NCI-H226 (cell line): ENCODE results near the gene ATF6B.

Experiments used
- DNase-seq: peaks from one replicate; pipeline ENCODE4 v3.0.0-alpha.2; 2015

Gene ATF6B

DNA sequence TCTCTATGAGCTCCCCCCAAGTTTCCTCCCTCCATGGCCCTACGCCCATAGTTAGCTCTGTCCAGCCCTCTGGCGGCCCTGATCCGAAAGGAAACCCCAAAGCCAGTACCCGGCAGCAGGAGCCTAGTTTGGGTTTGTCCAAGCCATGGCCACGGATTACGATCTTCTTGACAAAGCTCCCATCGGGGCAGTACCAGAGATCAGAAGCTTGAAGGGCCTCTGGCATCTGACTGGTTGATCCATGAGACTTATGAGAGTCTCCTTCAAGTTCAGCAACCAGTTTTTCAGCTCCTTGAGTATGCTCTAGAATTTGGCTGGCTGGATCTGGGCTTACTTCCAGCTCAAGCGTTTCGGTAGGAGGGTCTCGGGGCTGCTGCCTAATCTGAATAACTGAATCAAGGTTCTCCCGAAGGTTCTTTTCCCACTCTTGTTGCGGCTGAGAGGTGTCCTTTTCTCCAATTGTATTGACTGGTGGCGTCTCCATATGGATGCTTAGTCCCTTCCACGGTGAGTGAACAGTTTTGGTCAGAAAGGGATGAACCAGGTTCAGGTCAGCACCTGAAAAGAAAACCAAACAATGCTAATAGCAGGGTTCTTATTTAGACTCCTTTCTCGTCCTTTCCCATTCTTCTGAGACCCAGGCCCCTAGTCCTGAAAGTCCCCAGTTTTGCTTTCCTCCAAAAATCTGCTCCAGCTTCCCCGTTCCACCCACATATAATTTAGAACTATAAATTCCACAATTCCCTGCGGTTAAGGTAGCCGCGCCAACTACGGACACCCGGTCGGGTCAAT lies 1.4 kb upstream of the ATF6B start:
- no peak for DNase-seq

DNA sequence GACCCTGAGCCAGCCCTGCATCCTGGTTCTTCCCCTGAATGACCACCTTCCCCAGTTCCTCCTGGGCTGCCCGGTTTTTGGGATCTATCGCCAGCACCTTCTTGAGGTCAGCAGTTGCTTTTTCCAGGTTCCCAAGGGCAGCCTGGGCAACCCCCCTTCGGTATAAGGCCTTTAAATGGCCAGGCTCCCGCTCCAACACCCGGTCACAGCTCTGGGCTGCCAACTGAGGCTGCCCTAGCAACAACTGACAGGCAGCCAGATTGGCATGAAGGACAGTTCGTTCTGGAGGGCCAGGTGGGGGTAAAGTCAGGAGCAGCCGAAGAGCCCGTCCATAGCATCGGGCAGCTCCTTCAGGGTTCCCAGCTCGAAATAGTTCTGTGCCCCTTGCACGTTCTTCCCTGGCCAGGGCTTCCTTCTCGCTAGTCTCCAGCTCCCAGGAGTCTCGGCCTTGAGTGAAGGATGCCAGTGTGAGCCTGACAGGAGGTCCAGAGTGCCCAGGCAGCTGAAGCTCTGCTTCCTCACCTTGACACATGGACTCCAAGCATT lies 778 bp upstream of the ATF6B start:
- DNase-seq = no peak

DNA sequence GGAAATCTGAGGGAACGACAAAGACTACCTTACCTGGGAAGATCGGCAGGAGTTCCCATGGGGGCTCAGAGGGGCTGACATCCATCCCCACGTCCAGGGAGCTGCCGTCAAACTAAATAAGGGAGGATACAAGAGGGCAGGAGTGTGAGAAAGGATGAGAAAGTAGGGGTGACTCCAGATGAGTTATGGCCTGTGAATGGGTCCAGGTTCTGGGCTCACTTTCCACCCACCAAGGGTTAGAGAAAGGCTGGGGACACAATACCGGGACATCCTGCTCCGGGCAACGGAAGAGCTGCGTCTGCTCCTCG lies 683 bp downstream of the ATF6B start:
- no peak for DNase-seq

DNA sequence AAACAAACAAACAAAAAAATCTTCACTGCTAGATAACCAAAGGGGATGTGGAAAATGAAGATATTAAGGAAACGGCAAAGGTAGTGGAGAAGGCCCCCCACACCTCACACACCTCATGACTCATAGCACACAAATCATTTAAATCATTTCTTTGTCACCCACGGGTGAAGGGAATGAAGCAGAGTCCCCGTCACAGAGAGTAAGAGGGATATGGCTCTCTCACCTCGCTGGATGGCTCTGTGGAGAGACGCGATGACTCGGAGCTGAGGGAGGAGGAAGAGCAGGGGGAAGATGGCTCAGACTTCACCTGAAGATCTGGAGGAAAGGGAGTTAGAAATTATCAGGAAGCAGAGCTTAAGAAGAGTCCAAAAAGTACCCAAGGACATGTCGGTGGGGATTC lies 1.2 kb downstream of the ATF6B start:
- DNase-seq = no peak

DNA sequence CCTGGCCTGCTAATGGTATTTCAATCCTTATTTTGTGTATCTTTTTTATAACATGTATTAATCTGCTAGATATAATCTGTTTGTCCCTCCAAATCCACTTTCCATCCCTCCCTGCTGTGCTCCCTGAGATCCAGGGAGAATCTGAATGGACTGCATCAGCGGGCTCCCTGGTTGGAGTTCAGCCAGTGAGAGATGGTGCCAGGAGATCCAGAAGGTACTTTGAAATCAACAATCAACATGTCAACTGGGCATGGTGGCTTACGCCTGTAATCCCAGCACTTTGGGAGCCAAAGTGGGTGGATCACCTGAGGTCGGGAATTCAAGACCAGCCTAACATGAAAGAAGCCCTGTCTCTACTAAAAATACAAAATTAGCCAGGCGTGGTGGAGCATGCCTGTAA lies 4.4 kb downstream of the ATF6B start:
- no peak for DNase-seq

DNA sequence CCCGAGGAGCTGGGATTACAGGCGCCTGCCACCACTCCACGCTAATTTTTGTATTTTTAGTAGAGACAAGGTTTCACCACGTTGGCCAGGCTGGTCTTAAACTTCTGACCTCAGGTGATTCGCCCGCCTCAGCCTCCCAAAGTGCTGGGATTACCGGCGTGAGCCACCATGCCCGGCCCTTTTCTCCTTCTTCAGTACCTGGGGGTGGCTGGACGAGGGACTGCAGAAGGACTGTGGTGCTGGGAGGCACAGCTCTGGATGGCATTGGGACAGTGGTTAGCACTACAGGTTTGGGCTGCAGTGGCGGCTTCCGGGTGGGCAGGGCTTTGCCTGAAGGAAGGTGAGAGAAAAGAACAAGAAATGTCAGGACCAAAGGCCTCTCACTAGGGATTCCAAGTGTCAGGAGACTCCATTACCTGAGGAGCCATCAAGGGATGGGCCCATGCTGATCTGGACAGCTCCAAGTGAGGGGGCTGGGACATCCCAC lies 7.4 kb downstream of the ATF6B start:
- no peak for DNase-seq

DNA sequence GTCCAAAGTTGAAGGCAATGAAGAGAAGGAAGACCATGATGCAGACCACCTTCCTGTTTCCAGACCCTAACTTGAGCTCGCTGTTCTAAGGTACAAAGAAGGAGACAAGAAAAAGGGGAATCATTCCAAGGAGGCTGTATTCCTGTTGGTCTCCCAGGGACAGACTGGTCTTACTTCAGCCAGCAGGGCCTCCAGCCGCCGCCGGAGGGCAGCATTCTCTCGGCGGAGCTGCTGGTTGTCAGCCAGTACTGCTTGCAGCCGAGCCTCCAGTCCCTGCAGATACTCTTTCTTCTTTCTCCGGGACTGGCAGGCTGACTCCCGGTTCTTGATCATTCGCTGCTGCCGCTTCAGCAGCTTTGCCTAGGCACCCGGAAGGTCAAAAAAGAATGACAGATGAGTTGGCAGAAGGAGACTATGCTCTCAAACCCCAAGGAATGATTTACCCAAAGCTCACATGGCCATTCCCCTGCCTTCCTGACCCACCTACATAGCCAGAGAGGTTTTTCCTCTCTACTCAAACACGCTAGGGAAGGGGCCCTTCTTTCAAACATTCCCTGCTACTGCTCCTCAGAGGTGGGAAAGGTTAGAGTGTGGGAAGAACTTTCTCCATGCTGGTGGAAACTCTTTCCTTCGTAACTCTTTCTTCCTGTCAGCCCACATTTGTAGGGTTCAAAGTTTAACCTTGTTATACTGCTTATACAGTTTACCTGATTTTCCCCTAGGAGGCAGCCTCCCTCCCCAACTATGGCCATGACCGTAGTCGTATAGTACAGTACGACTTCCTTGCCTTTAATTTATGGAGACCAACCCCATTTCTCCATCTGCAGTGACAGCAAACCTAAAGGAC lies 9.0 kb downstream of the ATF6B start:
- peak; percentile 76 for DNase-seq

DNA sequence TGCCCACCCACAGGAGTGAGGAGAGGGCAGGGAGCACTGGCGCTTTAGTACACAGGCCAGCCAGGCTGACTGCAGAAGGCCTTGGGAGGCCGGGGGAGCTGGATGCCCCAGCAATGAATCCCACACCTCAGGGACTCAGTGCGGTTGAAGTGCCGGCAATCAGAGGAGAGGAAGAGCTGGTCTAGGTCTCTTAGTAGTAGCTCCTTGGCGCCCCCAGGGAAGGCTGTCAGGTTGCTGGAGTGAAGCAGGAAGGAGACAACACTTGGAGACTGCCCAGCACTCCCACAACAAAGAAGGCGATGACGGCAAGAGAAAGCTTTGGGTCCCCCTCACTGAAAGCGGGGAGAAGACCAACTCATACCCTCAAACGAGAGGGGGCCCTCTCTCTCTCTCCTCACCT lies 10.6 kb downstream of the ATF6B start:
- DNase-seq = peak; percentile 69

DNA sequence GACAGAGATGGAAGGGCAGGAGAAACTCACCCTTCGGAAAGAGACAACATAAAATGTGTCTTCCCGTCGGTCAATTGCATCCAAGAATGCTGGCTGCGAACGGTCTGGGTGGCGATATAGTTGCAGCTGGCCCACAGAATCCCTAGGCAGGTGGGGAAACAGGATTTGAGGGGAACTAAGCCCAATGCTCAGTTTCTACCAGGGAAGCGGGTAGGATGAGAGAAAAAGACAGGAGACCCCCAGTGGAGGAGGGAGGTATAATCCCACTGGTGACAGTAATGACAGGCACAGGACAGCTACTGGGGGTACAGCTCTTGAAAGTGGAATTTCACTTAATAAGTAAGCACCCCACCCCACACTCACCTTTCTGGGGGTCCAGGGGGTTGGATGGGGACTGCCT lies 11.4 kb downstream of the ATF6B start:
- DNase-seq = no peak

DNA sequence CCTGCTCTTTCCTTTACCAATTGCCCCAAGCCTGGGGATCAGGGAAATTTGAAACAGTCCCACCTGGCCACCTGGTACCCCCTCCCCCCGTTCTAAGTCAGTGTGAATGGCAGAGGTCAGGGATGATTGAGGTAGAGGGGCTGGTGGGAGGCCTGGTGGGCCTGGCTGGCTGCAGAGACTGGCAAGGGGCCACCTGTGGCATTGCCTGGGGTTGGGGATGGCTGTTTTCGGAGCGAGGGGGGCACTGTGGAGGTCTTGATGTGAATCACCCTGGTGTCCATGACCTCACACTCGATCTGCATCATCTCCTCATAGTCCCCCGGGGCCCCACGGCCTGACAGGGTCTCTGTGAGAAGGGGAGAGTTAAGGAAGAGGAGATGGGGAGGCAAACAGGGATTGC lies 12.4 kb downstream of the ATF6B start:
- no peak for DNase-seq

DNA sequence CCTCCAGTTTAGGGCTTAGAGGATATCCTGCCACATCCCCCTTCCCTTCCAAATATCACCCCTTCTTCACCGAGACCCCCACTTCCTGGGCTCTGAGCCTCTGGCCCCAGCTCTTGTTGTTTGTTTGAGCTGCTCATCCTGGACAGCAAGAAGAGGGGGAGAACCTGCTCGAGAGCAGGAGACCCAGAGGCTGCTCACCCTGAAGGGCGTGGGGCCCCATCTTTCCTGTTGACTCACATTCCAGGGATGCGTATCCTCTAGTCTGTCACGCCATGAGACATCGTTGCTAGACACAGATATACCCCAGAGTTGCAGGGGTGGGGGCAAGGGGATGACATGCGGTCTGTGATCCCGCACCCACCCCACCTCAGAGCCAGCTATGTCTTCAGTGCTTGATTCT lies 13.2 kb downstream of the ATF6B start:
- DNase-seq = peak; percentile 95

DNA sequence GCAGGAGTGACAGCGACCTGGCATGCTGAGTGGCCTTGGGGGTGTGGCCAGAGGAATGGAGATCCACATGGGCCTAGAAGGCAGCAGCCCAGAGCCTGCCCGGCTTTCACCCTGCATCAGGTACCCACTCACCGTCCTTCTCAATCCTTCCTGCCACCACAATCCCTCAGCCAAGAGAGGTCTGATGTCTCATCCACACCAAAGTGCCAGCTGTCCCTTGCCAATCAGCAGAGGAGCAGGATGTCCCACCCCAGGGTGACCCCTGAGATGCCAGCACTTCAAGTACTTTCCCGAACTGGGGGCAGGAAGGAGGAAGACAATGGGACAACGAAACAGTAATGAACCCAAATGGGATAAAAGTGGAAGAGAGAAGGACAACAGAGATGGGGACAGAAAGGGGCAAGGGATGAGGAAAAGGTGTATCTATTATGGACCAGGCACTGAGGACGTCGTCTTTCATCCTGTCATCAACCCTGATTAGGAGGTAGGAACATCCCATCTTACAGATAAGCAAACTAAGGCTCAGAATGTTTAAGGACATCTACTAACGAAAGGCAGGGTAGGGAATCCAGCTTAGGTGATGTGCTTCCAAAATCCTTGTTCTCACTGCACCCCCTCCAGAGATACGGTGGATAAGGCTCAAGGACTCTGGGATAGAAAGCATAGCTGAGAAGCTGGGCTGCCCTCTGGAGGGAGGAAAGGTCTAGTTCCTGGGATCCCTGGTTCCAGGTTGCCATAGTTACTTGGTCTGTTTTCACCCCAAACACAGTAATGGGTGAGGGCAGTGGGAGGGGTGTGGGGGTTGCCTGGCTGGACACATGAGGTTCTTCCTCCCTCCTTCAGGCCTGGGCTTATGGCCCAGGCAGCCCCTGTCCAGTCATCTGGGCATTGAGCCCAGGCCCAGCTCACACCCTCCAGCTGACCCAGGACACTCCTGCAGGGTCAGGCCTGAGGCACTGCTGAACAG lies 14.4 kb downstream of the ATF6B start:
- DNase-seq = peak; percentile 99

DNA sequence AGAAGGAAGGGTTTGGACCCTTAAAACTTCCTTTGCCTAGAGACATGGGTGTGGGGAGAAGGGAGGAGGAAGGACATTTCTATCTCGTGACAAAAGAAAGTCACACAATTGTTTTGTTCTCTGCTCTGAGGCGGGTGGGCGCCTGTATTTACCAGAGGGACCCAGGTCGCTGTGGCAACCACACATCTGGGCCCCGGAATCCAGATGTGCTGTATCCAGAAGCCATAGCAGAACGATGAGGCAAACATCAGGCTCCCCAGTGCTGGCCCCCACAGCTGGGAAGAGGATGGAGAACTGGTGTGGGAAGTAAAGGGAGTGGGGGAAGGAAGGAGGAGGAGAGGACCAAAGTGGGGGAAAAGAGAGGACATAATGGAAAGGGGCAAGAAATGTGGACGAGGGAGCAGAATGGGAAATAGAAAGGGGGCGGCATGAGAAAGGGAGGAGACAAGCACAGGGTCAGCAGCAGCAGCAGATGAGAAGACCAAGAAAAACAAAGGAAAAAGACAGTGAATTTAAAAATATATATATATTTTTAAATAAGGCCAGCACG lies 15.5 kb downstream of the ATF6B start:
- DNase-seq = no peak

DNA sequence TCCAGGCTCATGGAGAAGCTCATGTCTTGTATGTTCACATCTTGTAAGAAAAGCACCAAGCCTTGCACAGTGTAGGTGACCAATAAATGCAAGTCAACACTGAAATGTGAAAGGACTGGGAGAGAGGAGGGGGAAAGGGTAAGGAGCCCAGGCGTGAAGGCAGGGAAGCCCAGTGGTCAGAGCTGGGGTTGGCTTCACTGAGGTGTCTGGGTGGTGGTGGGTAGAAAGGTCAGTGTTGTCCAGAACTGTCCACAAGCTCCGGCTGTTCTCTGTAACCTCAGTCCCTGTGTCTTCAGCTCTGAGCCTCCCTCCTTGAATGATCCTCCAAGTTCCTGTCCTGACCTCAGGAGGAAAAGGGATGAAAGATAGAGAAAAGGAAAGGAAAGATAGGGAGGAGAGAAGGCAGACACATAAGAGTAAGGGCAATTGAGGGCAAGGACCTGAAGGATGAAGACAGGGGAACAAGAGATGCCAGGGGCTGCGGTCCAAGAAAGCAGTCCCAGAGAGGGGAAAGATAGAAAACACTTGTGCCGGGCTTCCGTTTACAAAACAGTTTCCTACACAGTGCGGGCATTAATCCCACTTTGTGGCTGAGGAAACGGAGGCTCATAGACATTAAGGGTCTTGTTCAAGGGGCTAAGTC lies 16.5 kb downstream of the ATF6B start:
- DNase-seq = no peak

DNA sequence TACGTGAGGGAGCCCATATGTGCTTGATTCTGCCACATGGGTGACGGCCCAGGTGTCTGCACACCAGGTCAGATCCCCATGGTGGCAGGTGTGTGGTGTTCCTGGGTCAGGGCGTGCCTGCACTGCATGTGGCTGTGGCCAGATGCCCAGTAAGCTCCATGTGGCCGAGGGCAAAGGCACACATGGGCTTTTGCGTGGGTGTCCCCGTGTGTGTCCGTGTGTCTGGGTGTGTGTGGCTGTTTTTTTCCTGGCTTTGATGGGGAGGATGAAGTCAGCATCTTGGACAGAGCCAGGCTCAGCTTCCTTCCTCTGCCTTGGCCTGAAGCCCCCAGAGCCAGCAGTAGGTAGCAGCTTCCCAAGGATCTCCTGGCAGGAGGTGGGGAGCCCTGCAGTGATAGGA lies 17.4 kb downstream of the ATF6B start:
- no peak for DNase-seq

DNA sequence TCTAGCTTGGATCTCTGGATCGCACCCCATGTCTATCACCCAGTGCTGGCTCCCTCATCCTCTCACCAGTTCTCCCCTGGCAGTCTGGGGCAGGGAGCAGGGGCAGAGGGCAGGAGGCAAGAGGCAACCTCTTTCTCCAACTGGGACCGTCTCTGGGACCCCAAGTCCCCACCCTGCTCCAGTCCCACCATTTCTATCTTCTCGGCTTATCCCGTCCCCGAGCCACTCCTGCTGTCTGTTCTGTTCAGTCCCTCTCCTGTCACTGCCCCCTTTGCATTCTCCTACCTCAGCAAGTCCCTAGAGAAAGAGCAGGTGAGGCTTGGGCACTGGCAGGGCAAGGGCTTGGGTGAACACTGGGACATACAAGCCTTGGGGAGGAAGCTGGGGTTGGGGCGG lies 18.3 kb downstream of the ATF6B start:
- DNase-seq = no peak

DNA sequence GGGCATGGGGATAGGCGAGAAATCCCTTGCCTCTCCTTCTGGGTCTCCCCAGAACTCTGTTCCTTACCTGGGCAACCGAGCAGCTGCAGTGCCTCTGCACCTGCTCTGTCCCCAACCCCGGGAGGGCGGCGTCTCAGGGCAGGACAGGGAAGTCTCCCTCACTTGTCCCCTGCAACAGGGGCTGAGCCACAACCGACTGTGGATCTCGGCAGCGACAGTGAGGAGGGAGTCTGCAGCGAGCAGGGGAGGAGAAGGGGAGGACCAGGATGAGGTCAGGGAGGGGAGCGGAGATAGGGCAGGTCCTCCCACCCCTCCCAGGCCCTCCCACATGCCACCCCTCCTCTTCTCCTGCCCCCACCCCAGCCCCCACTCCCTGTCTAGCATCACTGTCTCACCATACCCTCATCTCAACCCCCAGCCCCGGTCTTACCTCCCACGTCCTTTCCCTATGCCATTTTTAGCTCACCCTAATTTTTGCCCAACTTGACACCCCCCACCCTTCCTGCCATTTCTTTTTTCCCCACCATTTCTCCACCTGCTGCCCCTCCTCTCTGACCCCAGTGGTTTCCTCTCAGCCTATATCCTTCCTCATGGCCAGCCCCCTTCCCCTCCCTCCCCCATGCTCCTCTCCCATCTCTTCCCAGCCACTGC lies 18.8 kb downstream of the ATF6B start, which contains the start of gene TNXB:
Gene TNXB (minus strand): TSS at position 225 of the 651 bp plus-strand sequence. CDS start 11,140 bp downstream, outside the sequence.
- peak; percentile 30 for DNase-seq

DNA sequence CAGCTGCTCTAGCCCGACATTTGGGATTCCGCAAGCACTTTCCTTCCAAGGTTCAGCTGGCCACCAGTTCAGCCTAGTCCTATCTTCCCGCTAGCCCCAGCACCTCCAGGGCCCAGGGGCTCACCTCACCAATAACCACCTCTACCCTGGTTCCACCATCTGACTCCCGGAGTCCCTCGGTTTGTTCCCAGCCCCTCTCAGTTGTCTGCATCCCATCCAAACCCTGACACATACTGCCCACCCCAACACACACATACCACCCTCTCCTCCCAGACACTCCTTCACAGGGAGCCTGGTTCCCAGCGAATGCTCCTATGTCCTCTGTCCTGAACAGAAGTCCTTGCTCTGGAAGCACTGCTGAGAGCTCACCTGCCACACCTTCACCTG lies 19.3 kb downstream of the ATF6B start:
- no peak for DNase-seq

DNA sequence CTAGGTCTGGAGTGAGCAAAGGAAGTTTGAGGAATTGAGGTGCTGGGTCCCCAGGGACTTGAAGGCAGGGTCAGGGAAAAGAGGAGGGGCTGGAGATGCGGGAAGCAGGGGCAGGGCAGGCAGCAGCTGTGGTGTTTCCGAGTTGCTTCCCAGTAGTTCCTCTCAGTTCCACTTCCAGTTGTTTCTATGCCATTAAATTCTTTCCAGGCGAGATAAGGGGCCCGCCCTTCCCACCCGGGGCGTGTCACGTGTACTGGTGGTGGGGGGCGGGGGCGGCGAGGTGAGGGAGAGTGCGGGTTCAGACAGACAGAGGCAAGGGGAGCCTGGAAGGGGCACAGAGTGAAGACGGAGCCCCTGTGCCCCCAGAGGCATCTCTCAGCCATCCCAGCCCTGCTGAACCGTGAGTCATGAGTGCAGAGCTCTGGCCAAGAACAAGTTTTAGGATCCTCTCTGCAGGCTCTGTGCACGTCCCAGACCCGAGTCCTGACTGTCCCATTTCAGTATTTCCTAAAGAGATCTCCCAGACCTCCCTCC lies 19.9 kb downstream of the ATF6B start:
- DNase-seq = peak; percentile 74

DNA sequence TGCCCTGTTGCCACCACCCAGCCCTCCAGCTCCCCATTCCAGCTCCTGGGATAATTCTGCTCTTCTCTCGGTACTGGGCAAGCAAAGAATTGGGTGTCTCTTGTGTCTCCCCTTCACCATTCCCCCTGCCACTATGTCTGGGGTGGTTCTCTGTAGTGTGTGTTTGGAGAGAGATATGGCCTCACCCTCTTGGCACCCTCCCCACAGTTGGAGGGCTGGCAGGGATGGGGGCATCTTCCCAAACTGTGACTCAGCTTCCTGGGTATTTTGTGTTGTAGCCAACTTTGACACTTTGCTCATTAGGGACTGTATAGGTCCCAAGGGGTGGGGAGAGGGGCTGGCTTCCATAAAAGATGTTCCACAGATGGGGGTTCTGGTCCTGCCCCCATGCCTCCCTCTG lies 20.6 kb downstream of the ATF6B start:
- DNase-seq = peak; percentile 69

DNA sequence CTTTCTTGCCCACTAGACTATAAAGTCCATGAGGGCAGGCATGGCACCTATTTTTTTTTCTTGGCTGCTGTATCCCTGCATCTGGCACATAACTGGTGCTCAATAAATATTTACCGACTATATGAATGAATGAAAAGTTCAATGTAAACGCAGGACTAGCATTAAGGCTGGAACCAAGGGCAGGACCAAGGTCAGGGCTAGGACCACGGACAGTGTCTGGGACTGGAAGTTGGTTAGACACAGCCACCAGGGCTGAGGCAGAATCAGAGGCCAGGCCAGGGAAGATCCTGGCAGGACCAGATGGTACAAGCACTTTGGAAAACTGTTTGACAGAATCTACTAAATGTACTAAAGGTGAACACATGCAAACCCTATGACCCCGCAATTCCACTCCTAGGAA lies 22.6 kb downstream of the ATF6B start:
- no peak for DNase-seq
